Bronchial epithelial cell (primary cell): Measurements from ENCODE around the gene CUBN. TPM values are rescaled to one million over a fixed set of nuclear protein-coding genes. Genes with fewer than 3 reads are reported as not detected.
A peak's percentile ranks its signal among the peaks of the same experiment; 100 is the strongest.

ENCODE experiments used
- DNase-seq: peaks from one replicate; pipeline ENCODE4 v3.0.0-alpha.2; 2010; ENCODE audit warnings: low read depth
- FAIRE-seq: peaks from 2 replicates; lab custom pipeline; 2011; peaks lifted over from hg19 to GRCh38; lab: Jason Lieb, UNC
- H3K27me3 ChIP-seq: 2 replicates; pipeline ENCODE4 v1.5.1; 2011; ENCODE audit warnings: low read length; ENCODE audit not compliant: control insufficient read depth, insufficient read depth
- H3K36me3 ChIP-seq: 2 replicates; pipeline ENCODE4 v1.5.1; 2011; ENCODE audit warnings: low read length; ENCODE audit not compliant: control insufficient read depth, insufficient read depth
- H3K4me3 ChIP-seq: 2 replicates; pipeline ENCODE4 v1.5.1; 2011; ENCODE audit warnings: mild to moderate bottlenecking, low read depth, low read length, control low read depth
- CTCF ChIP-seq: IDR thresholded peaks from 2 replicates; pipeline ENCODE4 v1.5.1; 2011; ENCODE audit warnings: mild to moderate bottlenecking, moderate library complexity, low read length, control low read depth, inconsistent platforms; ENCODE audit not compliant: insufficient read depth, severe bottlenecking
- total RNA-seq: library from RNA; depleted of rRNA; stranded (reverse); fragments of >200 nt; gene quantifications from 2 replicates; pipeline ENCODE4 v1.2.1, GENCODE V29; 2014

The CUBN gene
- total RNA-seq, 1 donor from 2014 or later, result 0.53 TPM

- no peaks in the 10 kb centered on the region for H3K36me3 ChIP-seq
- H3K4me3 ChIP-seq, result no peak overlapping the region
- TF ChIP-seq CTCF, result no peak
- DNase-seq, result no peak
- no peaks in the 10 kb centered on the region for H3K27me3 ChIP-seq
- no peak for FAIRE-seq
Measured at GRCh38 chr10:16989826-16990293, 139.8 kb downstream of the CUBN start.

GRCh38 chr10:16988900-16989299 lies 140.7 kb downstream of the CUBN start:
- H3K4me3 ChIP-seq, result no peak overlapping the region

GRCh38 chr10:16987976-16988610 lies 141.5 kb downstream of the CUBN start:
- Histone ChIP-seq H3K27me3 (no peaks in the 10 kb centered on the region), H3K4me3 (no peak overlapping the region), H3K36me3 (no peaks in the 10 kb centered on the region)
- TF ChIP-seq CTCF, result no peak
- DNase-seq (no peak), FAIRE-seq (no peak)

More at GRCh38 chr10:16988900-16989299, 140.7 kb downstream of the CUBN start:
- TF ChIP-seq CTCF, result no peak
- DNase-seq (no peak), FAIRE-seq (no peak)
- H3K36me3 ChIP-seq, result no peaks in the 10 kb centered on the region
- no peaks in the 10 kb centered on the region for H3K27me3 ChIP-seq

GRCh38 chr10:16987206-16987621 lies 142.4 kb downstream of the CUBN start:
- Histone ChIP-seq H3K36me3 (no peaks in the 10 kb centered on the region), H3K27me3 (no peaks in the 10 kb centered on the region), H3K4me3 (no peak overlapping the region)
- no peak for TF ChIP-seq CTCF
- FAIRE-seq (no peak), DNase-seq (peak; percentile 29)

- FAIRE-seq (no peak), DNase-seq (peak; percentile 46)
- Histone ChIP-seq H3K27me3 (no peaks in the 10 kb centered on the region), H3K36me3 (no peaks in the 10 kb centered on the region), H3K4me3 (no peak overlapping the region)
- no peak for TF ChIP-seq CTCF
Measured at GRCh38 chr10:16986406-16987205, 143.0 kb downstream of the CUBN start.
